ENCODE data around the gene TTC7B.

TTC7B gene

GRCh38 chr14:90564496-90564895, 251.7 kb downstream of the TTC7B start:
- TF ChIP-seq GATA3 (IDR thresholded peaks at IDR 0.05; ENCODE audit: low read depth, low read length) = no peak
- no peak for TF ChIP-seq GATA2 (IDR thresholded peaks at IDR 0.05; ENCODE audit: low read depth, low read length)

GRCh38 chr14:90562652-90563051, 253.6 kb downstream of the TTC7B start:
- TF ChIP-seq GATA2 (IDR thresholded peaks at IDR 0.05; ENCODE audit: low read depth, low read length) = no peak

GRCh38 chr14:90561920-90562319, 254.3 kb downstream of the TTC7B start:
- TF ChIP-seq GATA2 (IDR thresholded peaks at IDR 0.05; ENCODE audit: low read depth, low read length) (no peak), GATA3 (IDR thresholded peaks at IDR 0.05; ENCODE audit: low read depth, low read length) (no peak)

- TF ChIP-seq GATA2 (IDR thresholded peaks at IDR 0.05; ENCODE audit: low read depth, low read length) = no peak
- no peak for TF ChIP-seq GATA3 (IDR thresholded peaks at IDR 0.05; ENCODE audit: low read depth, low read length)
Measured at GRCh38 chr14:90560991-90561390, 255.2 kb downstream of the TTC7B start.

GRCh38 chr14:90560558-90560957, 255.7 kb downstream of the TTC7B start:
- TF ChIP-seq GATA2 (IDR thresholded peaks at IDR 0.05; ENCODE audit: low read depth, low read length) (no peak), GATA3 (IDR thresholded peaks at IDR 0.05; ENCODE audit: low read depth, low read length) (no peak)

- TF ChIP-seq GATA3 (IDR thresholded peaks at IDR 0.05; ENCODE audit: low read depth, low read length) (no peak), GATA2 (IDR thresholded peaks at IDR 0.05; ENCODE audit: low read depth, low read length) (no peak)
Measured at GRCh38 chr14:90559811-90560492, 256.3 kb downstream of the TTC7B start.

- no peak for TF ChIP-seq GATA2 (IDR thresholded peaks at IDR 0.05; ENCODE audit: low read depth, low read length)
- no peak for TF ChIP-seq GATA3 (IDR thresholded peaks at IDR 0.05; ENCODE audit: low read depth, low read length)
Measured at GRCh38 chr14:90558983-90559590, 257.1 kb downstream of the TTC7B start.

GRCh38 chr14:90558041-90558982, 257.9 kb downstream of the TTC7B start:
- TF ChIP-seq GATA2 (IDR thresholded peaks at IDR 0.05; ENCODE audit: low read depth, low read length) (no peak), GATA3 (IDR thresholded peaks at IDR 0.05; ENCODE audit: low read depth, low read length) (no peak)

- TF ChIP-seq GATA3 (IDR thresholded peaks at IDR 0.05; ENCODE audit: low read depth, low read length) (no peak), GATA2 (IDR thresholded peaks at IDR 0.05; ENCODE audit: low read depth, low read length) (no peak)
Measured at GRCh38 chr14:90557516-90557915, 258.7 kb downstream of the TTC7B start.

- TF ChIP-seq GATA3 (IDR thresholded peaks at IDR 0.05; ENCODE audit: low read depth, low read length) (no peak), GATA2 (IDR thresholded peaks at IDR 0.05; ENCODE audit: low read depth, low read length) (no peak)
Measured at GRCh38 chr14:90556666-90557450, 259.4 kb downstream of the TTC7B start.

- no peak for TF ChIP-seq GATA2 (IDR thresholded peaks at IDR 0.05; ENCODE audit: low read depth, low read length)
- TF ChIP-seq GATA3 (IDR thresholded peaks at IDR 0.05; ENCODE audit: low read depth, low read length) = no peak
Measured at GRCh38 chr14:90556012-90556477, 260.2 kb downstream of the TTC7B start.

GRCh38 chr14:90555126-90556011, 260.9 kb downstream of the TTC7B start:
- TF ChIP-seq GATA2 (IDR thresholded peaks at IDR 0.05; ENCODE audit: low read depth, low read length) (no peak), GATA3 (IDR thresholded peaks at IDR 0.05; ENCODE audit: low read depth, low read length) (no peak)

- no peak for TF ChIP-seq GATA2 (IDR thresholded peaks at IDR 0.05; ENCODE audit: low read depth, low read length)
- no peak for TF ChIP-seq GATA3 (IDR thresholded peaks at IDR 0.05; ENCODE audit: low read depth, low read length)
Measured at GRCh38 chr14:90554341-90554740, 261.9 kb downstream of the TTC7B start.
